Left lung (tissue), 10 donors: ENCODE data around the gene PTPRN2. TPM values are rescaled to one million over a fixed set of nuclear protein-coding genes. Genes with fewer than 3 reads are reported as not detected.

ENCODE experiments used
- ATAC-seq: fragments of 200-7000 bp; cut with Tn5 transposase; one replicate; pipeline ENCODE4 v1.9.1; 2020; ENCODE audit warnings: moderate library complexity
- DNase-seq, 4 donors: peaks; one replicate each; pipeline ENCODE4 v3.0.0-alpha.2; 2013 to 2020
- H3K27ac ChIP-seq, 2 donors: fragments of 200-600 bp; sonication (generic) in 1 of 2; one replicate each; pipeline versions ENCODE4 v1.5.0 to v1.8.0; 2020 to 2021
- H3K27me3 ChIP-seq, 2 donors: fragments of 200-600 bp; sonication (generic) in 1 of 2; one replicate each; pipeline versions ENCODE4 v1.5.0 to v1.8.0; 2020 to 2021
- H3K36me3 ChIP-seq, 2 donors: fragments of 200-600 bp; sonication (generic) in 1 of 2; one replicate each; pipeline versions ENCODE4 v1.5.0 to v1.8.0; 2020 to 2021
- H3K4me1 ChIP-seq, 2 donors: fragments of 200-600 bp; one replicate each; pipeline ENCODE4 v1.8.0; 2021
- H3K4me3 ChIP-seq, 2 donors: fragments of 200-600 bp; sonication (generic) in 1 of 2; one replicate each; pipeline versions ENCODE4 v1.5.0 to v1.8.0; 2020 to 2021; ENCODE audit warnings: mild to moderate bottlenecking in 1 of 2
- H3K9me3 ChIP-seq, 2 donors: fragments of 200-600 bp; sonication (generic) in 1 of 2; one replicate each; pipeline versions ENCODE4 v1.5.0 to v1.8.0; 2020 to 2021
- intact Hi-C, 2 donors: fragments of 100-400 bp; cut with DNase I; formaldehyde crosslinking; loops; one replicate each; pipeline versions ENCODE4 v1.11.2 to v1.14.2; 2022
- polyA plus RNA-seq, 6 donors: library from polyadenylated mRNA; unstranded; fragments of 120-200 nt; gene quantifications; one replicate each; pipeline ENCODE4 v1.2.1, GENCODE V29; 2013; ENCODE audit not compliant: insufficient read length in 6 of 6
- total RNA-seq, 2 donors: library from RNA; stranded (reverse); fragmentation: NEBNext Ultra II Directional; extraction: Animal tissue kit (Norgen Biotek cat#: 25700); gene quantifications; one replicate each; pipeline ENCODE4 v1.2.1, GENCODE V29; 2021
- TF ChIP-seq, protein P1 (sequence below), 2 donors: fragments of 200-600 bp; sonication (generic) in 1 of 2; IDR thresholded peaks; one replicate each; pipeline versions ENCODE4 v1.5.0 to v1.8.0; 2021; ENCODE audit warnings: antibody characterized with exemption in 2 of 2
- donor health status: DM: no; HTN: yes; CAD: no.
- donor health status: DM: no; HTN: no; CAD: no.

The PTPRN2 gene
- total and polyA plus RNA-seq, 8 donors, result 4.0 to 7.8 (median 6.8) TPM

DNA sequence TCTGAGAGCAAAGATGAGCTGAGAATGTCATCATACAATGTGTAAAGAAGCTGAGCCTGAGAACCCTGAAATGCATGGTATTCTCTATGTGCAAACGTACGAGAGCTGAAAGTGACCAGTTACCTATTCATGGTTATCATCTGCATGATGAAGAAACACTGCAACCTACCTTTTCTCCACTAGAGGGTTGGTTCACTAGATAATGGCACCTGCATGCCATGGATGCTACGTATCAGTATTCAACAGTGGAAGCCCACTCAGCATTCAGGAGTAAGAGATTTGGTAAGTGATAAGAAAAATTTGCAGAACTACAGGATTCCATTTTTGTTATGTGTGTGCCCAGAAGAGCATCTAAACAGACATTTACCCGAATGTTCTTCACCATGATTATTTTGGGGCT lies 145.4 kb downstream of the PTPRN2 start:
- H3K27me3 ChIP-seq, result peaks cover 0 to 27% of the 10 kb centered on the region in 2 donors
- no peak overlapping the region for H3K27ac ChIP-seq

DNA sequence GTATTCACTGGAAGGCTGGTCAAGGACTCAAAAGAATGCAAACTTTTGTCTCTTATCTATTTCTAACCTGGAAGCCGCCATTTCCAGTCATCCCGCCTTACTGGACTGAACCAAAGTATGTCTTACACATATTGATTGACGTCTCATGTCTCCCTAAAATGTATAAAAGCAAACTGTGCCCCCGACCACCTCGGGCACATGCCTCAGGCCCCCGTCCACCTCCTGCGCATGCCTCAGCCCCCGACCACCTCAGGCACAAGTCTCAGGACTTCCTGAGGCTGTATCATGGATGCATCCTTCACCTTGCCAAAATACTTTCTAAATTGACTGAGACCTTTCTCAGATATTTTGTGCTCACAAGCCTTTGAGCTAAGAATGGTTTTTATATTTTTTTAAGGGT lies 148.6 kb downstream of the PTPRN2 start:
- intact Hi-C loops, result no loop called here
- no peaks in the 10 kb centered on the region for H3K4me1 ChIP-seq
- DNase-seq (no peak), ATAC-seq (no peak)
- no peaks in the 10 kb centered on the region for H3K9me3 ChIP-seq
- no peak overlapping the region for H3K4me3 ChIP-seq
- H3K36me3 ChIP-seq, result no peaks in the 10 kb centered on the region
- TF ChIP-seq, protein P1, sequence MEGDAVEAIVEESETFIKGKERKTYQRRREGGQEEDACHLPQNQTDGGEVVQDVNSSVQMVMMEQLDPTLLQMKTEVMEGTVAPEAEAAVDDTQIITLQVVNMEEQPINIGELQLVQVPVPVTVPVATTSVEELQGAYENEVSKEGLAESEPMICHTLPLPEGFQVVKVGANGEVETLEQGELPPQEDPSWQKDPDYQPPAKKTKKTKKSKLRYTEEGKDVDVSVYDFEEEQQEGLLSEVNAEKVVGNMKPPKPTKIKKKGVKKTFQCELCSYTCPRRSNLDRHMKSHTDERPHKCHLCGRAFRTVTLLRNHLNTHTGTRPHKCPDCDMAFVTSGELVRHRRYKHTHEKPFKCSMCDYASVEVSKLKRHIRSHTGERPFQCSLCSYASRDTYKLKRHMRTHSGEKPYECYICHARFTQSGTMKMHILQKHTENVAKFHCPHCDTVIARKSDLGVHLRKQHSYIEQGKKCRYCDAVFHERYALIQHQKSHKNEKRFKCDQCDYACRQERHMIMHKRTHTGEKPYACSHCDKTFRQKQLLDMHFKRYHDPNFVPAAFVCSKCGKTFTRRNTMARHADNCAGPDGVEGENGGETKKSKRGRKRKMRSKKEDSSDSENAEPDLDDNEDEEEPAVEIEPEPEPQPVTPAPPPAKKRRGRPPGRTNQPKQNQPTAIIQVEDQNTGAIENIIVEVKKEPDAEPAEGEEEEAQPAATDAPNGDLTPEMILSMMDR (IDR thresholded peaks at IDR 0.05), result no peak
- H3K27ac ChIP-seq, result no peak overlapping the region
- peaks cover 0 to 23% of the 10 kb centered on the region in 2 donors for H3K27me3 ChIP-seq

More for the DNA sequence above, 145.4 kb downstream of the PTPRN2 start:
- H3K9me3 ChIP-seq, result no peaks in the 10 kb centered on the region
- ATAC-seq (no peak), DNase-seq (no peak)
- H3K36me3 ChIP-seq, result no peaks in the 10 kb centered on the region
- H3K4me3 ChIP-seq, result no peak overlapping the region
- intact Hi-C loops, result no loop called here
- H3K4me1 ChIP-seq, result no peaks in the 10 kb centered on the region
- TF ChIP-seq, protein P1 (IDR thresholded peaks at IDR 0.05), result no peak

- Histone ChIP-seq H3K4me1 (peaks cover 2 to 8% of the 10 kb centered on the region in 2 donors), H3K4me3 (no peak overlapping the region), H3K36me3 (no peaks in the 10 kb centered on the region), H3K9me3 (no peaks in the 10 kb centered on the region), H3K27me3 (peaks cover 0 to 5% of the 10 kb centered on the region in 2 donors), H3K27ac (peak overlapping the region; percentile 20 to 59)
- TF ChIP-seq, protein P1 (IDR thresholded peaks at IDR 0.05), result no peak
- DNase-seq (peak in 3 of 4 donors; percentile 24 to 75 (median 64)), ATAC-seq (peak; percentile 81)
- intact Hi-C loops, result no loop called here
Measured at GRCh38 chr7:158432369-158433341, 155.0 kb downstream of the PTPRN2 start.

DNA sequence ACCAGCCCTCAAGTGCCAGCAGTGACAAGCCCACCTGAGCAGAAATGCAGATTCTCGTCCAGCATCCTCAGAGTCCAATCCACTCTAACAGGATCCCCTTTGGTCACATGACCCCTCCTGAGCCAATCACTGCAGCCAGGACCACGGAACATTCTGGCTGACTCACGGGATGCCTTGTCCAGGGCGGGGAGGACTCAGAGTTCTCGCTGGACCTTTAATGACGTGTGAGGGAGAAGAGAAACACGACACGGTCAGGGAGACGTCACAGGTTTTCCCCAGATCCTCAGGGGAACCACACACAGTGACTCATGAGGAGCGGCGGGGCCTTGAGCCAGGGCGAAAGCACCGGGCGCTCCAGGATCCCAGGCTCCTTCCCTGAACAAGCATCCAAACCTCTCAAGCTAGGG lies 155.7 kb downstream of the PTPRN2 start:
- ATAC-seq, result peak; percentile 88
- H3K9me3 ChIP-seq, result no peaks in the 10 kb centered on the region
- no peak overlapping the region for H3K4me3 ChIP-seq
- DNase-seq, result peak in 2 of 4 donors; percentile 74 to 82
- peaks cover 2 to 8% of the 10 kb centered on the region in 2 donors for H3K4me1 ChIP-seq
- intact Hi-C loops, result no loop called here
- H3K36me3 ChIP-seq, result no peaks in the 10 kb centered on the region
- TF ChIP-seq, protein P1 (IDR thresholded peaks at IDR 0.05), result no peak
- H3K27me3 ChIP-seq, result peaks cover 0 to 3% of the 10 kb centered on the region in 2 donors
- H3K27ac ChIP-seq, result peak overlapping the region; percentile 20 to 59
